ENCODE data around the gene PCDHA9.

Gene PCDHA9

GRCh38 chr5:140855772-140856674 lies 7.8 kb downstream of the PCDHA9 start, which contains the start of gene PCDHA10:
Gene PCDHA10 (plus strand): TSS chr5:140855897. CDS start chr5:140856049, 152 bp downstream.
- DNase-seq (ENCODE audit: low spot score) = no peak
- TF ChIP-seq, protein P1, sequence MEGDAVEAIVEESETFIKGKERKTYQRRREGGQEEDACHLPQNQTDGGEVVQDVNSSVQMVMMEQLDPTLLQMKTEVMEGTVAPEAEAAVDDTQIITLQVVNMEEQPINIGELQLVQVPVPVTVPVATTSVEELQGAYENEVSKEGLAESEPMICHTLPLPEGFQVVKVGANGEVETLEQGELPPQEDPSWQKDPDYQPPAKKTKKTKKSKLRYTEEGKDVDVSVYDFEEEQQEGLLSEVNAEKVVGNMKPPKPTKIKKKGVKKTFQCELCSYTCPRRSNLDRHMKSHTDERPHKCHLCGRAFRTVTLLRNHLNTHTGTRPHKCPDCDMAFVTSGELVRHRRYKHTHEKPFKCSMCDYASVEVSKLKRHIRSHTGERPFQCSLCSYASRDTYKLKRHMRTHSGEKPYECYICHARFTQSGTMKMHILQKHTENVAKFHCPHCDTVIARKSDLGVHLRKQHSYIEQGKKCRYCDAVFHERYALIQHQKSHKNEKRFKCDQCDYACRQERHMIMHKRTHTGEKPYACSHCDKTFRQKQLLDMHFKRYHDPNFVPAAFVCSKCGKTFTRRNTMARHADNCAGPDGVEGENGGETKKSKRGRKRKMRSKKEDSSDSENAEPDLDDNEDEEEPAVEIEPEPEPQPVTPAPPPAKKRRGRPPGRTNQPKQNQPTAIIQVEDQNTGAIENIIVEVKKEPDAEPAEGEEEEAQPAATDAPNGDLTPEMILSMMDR (IDR thresholded peaks at IDR 0.05; ENCODE audit: extremely low read depth, missing control alignments) = no peak

GRCh38 chr5:140857177-140857986 lies 9.2 kb downstream of the PCDHA9 start:
- TF ChIP-seq, protein P1 (IDR thresholded peaks at IDR 0.05; ENCODE audit: extremely low read depth, missing control alignments) = no peak
- no peak for DNase-seq (ENCODE audit: low spot score)

DNA sequence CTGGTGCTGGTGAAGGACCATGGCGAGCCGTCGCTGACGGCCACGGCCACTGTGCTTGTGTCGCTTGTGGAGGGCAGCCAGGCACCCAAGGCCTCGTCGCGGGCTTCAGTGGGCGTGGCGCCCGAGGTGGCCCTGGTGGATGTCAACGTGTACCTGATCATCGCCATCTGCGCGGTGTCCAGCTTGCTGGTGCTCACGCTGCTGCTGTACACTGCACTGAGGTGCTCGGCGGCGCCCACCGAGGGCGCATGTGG lies 9.7 kb downstream of the PCDHA9 start:
- TF ChIP-seq, protein P1 (IDR thresholded peaks at IDR 0.05; ENCODE audit: extremely low read depth, missing control alignments) = no peak
- no peak for DNase-seq (ENCODE audit: low spot score)

DNA sequence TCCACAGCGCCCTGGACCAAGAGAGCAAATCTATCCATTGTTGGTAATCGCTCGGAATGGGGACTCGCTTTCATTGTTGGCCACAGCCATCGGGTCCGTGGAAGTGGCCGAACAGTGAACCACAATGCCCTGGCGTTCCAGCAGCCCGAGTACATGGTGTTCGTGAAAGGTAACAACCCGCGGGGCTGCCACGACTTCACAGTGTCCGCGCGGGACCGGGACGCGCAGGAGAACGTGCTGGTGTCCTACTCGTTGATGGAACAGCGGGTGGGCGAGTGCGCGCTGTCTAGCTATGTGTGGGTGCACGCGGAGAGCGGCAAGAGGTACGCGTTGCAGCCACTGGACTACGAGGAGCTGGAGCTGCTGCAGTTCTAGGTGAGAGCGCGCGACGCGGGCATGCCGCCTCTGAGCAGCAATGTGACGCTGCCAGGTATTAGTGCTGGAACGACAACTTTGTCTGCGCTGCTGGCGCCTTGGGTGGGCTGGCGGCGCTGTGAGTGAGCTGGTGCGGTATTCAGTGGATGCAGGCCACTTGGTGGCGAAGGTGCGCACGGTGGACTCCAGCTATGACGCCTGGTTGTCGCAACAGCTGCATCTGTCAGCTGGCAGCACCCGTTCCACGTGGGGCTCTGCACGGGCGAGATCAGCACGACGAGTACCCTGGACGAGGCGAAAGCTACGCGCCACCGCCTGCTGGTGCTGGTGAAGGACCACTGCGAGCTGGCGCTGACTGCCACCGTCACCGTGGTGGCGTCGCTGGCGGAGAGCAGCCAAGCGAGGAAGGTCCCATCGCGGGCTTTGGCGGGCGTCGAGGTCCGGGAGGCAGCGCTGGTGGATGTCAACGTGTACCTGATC lies 14.5 kb downstream of the PCDHA9 start:
- no peak for DNase-seq (ENCODE audit: low spot score)
- TF ChIP-seq, protein P1 (IDR thresholded peaks at IDR 0.05; ENCODE audit: extremely low read depth, missing control alignments) = no peak

DNA sequence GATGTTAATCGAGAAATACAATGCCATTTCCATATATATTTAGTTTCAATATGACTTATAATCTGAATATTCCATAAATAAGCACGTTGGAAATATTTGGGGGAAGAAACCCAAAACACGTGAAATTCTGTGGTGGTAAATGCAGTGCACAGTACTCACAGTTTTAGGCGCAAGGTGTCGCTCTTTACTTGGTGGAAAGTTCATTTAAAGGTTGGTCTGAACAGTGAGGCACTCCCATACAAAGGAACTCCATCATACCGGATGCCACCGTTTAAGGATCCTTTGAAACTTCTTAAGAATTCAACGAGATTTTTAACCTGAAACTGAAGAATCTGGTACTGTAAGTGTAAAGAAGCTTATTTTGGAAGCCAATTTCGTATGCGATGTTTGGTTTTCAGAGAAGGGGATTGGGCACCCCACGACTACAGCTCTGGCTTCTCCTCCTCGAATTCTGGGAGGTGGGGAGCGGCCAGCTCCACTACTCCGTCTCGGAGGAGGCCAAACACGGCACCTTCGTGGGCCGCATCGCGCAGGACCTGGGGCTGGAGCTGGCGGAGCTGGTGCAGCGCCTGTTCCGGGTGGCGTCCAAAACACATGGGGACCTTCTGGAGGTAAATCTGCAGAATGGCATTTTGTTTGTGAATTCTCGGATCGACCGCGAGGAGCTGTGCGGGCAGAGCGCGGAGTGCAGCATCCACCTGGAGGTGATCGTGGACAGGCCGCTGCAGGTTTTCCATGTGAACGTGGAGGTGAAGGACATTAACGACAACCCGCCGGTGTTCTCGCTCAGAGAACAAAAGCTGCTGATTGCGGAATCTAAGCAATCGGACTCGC lies 20.8 kb downstream of the PCDHA9 start, which contains the start of gene PCDHA11:
Gene PCDHA11 (plus strand): TSS at position 237 of the 834 bp plus-strand sequence. CDS start 147 bp downstream, at position 384.
- TF ChIP-seq, protein P1 (IDR thresholded peaks at IDR 0.05; ENCODE audit: extremely low read depth, missing control alignments) = no peak
- DNase-seq (ENCODE audit: low spot score) = no peak

DNA sequence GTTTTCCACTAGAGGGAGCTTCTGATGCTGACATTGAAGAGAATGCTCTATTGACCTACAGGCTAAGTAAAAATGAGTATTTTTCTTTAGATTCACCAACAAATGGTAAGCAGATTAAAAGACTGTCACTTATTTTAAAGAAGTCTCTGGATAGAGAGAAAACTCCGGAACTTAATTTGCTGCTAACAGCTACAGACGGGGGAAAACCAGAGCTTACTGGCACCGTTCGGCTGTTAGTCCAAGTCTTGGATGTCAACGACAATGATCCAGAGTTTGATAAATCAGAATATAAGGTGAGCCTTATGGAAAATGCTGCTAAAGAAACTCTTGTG lies 21.3 kb downstream of the PCDHA9 start:
- TF ChIP-seq, protein P1 (IDR thresholded peaks at IDR 0.05; ENCODE audit: extremely low read depth, missing control alignments) = no peak
- no peak for DNase-seq (ENCODE audit: low spot score)

Measured in GM20000 (cell line).